Spleen (tissue), 3 donors: Measurements from ENCODE around the gene SULT1C4.

Source experiments
- POLR2A ChIP-seq, 3 donors: fragments of 450-650 bp; IDR thresholded peaks; one replicate each; pipeline ENCODE4 v1.5.1; 2017; ENCODE audit warnings: antibody characterized with exemption in 3 of 3, mild to moderate bottlenecking in 1 of 3
- POLR2AphosphoS5 ChIP-seq, 3 donors: sonication (generic); formaldehyde crosslinking; IDR thresholded peaks; one replicate each; pipeline ENCODE4 v1.5.1; 2017; ENCODE audit warnings: antibody characterized with exemption in 3 of 3

- TF ChIP-seq POLR2A (IDR thresholded peaks at IDR 0.05) (no peak), POLR2AphosphoS5 (IDR thresholded peaks at IDR 0.05) (no peak)
These were observed 35.4 kb downstream of the SULT1C4 start for GRCh38 chr2:108412995-108413710.
